CD4-positive, alpha-beta T cell treated with Interleukin-12 subunit alpha and Interleukin-12 subunit beta, for 1 hour (primary cell): ENCODE data around the gene TFAP2D.

ENCODE experiments used
- DNase-seq: peaks from one replicate; pipeline ENCODE4 v3.0.0-alpha.2; 2020

The TFAP2D gene

DNA sequence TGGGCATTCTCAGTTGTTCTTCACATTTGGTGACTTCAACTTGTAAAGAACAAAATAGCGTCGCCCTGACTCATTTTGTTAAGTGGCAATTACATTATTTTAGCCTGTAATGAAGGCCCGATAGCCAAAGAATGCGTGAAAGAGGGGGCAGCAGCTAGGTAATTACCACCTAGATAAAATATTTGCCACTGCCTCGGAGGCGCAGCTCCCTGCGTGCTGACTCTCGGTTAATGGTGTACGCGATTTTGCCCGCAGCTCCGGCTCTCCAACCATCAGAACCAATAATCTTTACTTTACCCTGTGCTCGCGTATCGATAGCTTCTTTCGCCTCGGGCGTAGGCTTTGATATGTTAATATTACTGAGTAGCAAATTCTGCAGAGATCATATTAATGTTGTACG lies 8.7 kb downstream of the TFAP2D start:
- DNase-seq = no peak

DNA sequence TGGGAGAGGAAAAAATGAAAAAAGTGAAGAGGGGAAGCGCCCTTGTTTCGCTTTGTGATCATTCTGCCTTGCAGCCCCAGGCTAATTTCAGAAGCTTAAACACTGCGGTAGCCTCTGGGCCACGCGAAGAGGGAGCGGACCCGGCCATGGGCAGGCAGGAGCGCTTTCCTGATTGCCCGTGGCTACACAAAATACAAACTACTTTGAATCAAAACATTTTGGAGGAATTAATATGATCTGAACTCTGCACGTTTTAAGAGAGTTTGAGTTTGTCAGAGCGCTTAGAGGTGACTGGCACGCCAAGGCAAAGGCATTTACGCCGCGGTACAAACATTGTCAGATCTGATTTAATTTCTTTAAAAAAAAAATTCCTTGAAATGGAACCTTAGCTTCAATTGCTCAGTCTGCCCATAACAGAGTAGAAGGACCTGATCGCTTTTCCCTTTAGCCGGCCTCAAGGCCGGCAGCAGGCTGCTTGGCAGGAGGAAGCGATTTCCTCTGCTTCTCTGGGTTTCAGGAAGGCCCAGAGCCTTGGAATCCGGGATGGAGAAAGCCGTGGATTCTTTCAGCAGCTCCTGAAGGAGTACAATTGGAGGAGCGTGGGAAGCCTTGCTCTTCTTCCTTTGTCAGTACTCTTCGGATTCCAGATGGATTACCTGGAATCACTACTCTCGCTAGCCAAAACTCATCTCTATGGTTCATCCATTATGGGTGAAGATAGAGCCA lies 9.7 kb downstream of the TFAP2D start:
- DNase-seq = no peak

DNA sequence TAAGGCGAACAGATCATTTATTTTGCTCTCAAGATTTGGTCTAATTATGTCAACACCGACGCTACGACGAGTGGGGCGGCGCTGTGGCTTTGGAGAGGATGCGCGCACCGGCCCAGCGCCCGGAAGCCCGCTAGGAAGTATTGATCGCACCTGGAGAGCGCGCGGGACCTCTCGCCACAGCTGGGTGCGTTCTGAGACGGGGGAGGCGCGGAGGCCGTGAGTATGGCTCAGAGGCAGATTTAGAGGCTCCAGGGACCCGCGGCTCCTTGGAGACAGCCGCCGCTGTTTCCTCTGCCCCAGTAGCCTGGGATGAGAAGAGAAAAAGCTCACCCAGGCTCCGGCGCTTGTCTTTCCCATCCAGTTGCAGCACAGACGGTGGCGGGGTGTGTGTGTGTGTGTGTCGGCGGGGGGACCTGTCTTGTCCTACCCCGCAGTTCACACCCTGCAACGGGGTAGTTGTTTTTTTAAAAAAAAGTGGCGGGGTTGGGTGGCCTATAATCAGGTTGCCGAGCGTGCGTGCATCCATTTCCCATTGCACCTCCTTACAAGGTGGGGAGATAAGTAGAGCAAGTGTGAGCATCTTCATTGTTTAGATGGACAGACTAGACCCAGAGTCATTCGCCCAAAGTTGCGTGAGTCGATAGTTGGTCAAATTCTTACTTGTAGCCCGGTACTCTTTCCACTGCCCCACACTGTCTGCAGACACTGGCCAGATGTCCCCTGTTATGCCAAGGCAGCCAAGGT lies 11.2 kb downstream of the TFAP2D start:
- DNase-seq = no peak

DNA sequence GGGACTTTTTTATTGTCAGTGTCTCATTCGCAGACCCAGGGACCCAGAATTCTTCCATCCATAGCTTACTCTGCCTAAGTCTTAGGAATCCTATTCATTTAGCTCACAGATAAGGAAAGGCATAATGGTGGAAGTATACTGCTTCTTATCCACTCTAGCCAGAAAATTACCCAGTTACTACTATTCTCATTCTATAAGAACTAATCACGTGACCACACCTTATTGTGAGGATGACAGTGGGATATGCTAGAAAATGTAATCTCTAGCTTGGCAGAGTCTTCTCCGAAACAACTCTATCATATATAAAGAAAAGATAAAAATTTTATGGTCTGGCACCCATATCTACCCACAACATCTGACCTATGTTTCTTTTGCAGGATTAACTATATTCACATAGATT lies 21.2 kb downstream of the TFAP2D start:
- DNase-seq = no peak

DNA sequence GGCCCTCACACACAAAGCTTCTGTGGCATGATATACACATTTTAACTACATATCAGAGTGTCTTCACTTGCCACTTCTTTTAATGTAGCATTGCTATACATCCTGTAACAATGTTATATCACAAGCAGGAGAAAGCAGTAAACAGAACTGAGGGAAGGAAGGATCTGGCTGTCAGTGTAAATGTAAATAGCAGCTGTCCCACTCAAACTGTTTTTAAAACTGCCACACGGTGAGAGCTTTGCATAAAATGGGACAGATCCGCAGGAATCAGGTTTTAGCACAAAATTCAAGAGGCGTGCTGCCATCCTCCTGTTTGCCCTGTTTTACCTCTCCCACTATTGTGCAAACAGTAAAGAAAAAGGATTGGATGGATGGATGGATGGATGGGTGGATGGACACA lies 28.8 kb downstream of the TFAP2D start:
- no peak for DNase-seq

DNA sequence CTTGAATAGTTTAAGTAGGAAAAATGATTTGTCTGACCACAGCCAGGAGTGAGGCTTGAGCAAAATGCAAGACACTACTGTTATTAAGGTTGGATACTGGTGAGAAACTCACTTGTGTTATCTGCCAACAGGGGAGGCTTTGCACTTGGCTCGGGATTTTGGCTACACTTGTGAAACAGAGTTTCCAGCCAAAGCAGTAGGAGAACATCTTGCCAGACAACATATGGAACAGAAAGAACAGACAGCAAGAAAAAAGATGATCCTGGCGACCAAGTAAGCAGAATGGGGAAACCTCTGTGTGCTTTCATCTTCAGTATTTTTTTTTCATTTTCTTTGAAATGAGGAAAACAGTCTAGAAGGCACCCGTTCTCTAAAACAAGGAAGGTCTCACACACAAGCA lies 31.6 kb downstream of the TFAP2D start:
- DNase-seq = no peak

DNA sequence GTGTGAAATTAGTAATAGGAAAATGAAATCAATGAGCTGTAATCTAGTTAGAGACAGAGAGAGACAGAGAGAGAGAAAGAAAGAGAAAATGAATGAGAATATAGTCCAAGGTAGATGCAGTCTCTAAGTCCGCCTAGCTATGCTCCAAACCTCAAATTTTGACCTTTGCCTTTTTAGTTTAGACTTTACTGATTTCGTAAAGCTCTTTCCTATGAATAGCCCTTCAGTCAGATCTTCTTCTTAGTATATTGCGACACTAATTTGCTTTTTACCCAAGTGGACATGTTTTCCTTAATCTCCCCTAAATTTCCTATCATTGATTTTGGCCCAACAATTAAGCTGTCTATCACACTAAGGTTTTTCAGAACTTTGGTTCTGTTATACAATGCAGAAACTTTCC lies 49.5 kb downstream of the TFAP2D start:
- DNase-seq = no peak

DNA sequence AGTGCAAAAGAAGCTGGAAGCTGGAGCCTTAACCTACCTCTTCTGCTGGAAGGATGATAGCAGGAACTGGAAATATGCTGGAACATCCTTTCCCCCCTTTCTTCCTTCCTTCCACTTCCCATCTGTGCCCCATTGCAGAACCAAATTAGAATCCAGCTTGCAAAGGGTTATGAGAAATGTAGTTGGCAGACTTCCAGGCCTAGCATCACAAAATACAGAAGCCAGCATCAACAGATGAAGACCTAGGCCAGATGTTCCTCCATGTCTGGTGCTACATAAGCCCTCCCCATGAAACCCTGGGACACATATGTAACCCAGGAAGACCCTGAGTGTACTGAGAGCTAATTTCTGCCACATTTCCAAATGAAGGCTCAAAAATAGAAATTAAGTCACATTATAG lies 65.4 kb downstream of the TFAP2D start:
- DNase-seq = no peak

DNA sequence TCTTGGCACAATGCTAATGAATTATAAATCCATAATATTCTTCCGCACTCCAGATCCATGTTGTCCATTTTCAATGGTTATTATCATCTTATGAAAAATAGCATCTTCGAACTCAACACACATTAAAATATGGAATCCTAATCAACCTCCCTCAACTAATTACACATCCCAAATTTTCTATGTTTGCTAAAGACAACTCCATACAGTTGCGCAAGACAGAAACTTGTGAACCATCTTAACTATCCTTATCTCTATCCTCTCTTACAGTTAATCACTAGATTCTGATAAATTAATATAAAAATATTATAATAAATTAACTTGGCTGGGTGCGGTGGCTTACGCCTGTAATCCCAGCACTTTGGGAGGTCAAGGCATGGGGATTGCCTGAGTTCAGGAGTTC lies 67.1 kb downstream of the TFAP2D start:
- no peak for DNase-seq

DNA sequence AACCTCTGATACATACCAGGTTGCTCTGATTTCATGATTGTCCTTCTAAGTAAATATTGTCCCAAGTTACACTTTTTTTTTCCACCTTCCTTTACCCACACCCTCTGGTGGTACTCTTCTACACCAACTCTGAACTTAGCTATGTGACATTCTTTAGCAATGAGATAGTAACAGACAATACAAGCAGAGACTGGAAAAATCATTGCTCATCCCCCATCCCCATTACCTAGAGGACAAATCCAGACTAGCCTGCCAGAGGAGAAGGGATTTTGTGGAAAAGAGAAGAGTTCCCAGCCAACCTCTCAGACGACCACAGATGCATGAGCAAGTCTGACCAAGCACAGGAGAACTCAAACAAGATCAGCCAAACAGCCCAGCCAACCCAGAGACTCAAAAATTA lies 72.6 kb downstream of the TFAP2D start:
- DNase-seq = no peak

DNA sequence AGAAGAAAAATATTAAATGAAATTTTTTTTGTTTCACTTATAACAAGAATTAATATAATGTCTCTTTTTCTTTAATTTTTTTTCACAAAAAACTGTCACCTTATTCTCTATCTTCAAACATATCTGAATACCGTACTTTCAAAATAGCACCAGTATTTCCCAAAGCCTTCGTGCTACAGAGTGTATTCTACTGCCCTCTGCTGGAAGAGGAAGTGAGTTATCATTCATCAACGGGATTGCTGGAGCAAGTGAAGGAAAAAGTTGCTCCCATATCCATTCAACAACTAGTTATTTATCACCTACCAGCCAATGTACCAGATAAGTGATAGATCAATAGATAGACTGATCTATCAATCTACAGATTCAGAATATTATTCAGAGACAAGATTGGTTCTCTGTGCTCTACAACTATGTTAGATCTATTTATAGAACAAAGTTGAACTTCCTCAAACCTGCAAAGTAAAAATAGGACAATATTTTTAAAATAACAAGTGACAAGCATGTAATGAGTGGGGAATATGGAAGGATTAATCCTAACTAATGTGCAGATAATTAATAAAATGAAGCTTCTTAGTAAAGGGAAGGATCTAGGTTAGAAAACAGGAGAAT lies 78.7 kb downstream of the TFAP2D start:
- DNase-seq = peak; percentile 3

DNA sequence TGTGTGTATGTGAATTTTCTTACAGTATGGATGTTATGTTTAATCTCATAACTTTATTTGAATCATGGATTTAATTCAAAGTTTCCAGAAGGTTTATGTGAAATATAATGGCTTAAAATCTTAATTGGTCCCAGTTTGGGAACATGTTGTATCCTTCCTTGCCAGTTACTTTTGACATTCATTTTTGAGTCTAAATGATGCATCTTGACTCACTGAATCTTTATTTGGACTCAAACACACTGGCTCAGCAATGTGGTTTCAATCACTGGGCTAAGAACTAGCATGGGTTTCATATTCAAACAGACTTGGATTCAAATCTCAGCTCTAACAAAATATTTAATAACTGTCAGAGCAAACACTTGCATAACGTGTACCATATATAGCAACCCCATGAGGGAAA lies 79.4 kb downstream of the TFAP2D start:
- DNase-seq = no peak

DNA sequence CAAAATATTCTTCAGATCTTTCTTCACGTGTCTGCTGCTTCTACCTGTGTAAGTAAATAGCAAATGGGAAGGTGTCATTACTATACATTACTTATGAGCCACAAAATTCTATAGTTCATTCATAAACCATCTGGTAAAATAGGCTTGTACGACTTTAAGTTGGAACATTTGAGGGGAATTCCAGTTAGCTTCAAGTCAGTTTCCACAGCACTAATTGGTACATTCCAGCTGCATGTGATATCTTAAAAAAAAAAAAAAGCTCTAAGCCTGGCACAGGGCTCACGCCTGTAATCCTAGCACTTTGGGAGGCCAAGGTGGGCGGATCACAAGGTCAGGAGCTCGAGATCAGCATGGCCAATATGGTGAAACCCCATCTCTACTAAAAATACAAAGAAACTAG lies 82.2 kb downstream of the TFAP2D start:
- DNase-seq = no peak

DNA sequence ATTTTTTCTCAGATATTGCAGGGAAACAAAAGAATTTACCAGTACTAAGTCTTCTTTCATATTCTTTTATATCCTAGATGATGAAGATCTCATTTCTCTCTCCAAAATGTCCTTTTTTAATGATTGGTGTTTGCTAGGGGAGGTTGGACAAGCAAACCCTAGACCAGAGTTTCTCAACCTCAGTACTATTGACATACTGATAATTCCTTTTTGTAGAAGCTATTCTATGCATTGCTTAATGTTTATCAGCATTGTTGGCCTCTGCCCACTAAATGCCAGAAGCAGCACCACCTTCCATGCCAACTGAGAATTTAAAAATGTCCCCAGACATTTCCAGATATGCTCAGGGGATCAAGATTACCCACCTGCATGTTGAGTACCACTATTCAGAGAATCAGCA lies 91.0 kb downstream of the TFAP2D start:
- DNase-seq = no peak

DNA sequence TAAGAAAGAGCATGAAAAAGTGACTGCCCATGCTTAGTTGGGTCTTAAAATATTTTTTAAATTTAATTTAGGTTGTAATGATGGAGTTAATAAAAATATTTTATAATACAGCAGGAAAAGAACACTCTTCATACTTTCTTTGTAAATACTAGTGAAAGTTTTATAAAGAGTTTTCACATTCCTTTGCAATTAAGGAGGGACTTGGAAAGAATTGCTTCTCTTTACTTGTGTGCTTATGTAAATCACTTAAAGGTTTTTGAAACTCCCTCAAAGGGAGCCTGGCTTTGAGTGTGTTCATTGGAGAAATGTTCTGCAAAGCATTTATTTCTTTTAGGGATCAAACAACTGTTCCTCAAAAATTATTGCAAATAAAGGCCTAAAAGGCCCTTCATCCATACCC lies 93.7 kb downstream of the TFAP2D start:
- DNase-seq = no peak

DNA sequence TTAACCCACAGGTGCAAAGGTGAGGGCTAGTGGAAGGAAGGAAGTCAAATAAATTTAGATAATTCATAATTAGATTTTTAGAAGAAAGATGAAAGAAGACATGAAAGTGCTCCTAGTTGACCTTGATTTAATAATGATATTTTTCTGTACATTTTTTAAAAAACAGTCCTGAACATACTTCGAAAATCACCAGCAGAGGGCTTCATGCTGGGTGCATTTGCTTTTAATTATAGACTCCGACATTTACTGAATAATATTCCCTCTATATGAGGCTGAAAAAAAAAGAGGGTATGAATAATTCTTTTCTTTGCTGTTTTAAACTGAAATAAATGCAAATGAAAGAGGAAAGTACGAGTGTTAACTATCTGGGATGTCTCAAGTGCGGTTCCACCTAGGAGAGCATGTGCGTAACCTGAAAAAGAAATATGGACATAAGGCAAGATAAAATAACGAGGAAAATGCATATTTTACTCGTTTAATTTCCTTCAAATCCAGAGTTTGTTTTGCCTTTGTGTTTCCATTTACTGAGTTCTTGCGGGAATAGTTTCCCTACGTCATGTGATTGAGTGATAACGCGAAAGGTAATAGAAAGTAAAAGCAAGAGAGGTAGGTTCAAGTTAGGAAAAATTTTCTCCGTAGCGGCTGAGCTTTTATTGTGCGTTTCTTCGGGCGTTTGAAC lies 102.2 kb downstream of the TFAP2D start:
- DNase-seq = no peak

DNA sequence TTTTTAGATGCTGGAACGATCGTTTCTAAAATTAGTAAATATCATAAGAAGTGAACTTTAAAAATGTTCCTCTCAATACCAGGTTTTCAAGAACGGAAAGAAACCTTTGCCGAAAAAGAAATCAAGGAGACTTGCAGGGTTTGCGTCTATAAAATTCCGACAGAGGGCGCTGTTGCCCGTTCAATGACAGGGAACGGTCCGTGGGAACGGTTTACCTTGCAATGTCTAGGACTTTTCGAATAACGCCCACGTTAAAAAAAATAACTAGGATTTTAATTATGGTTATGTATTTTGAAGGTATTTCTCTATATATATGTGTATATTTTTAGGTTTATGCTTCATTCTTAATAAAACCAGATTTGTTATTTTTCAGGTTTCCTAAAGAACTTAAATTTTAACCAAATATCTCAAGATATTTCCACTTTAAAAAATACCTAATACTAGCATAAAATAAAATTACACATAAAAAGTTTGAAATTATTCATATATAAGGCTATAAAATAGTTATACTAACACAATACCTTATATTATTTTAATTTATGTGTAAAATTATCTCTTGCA lies 102.9 kb downstream of the TFAP2D start:
- DNase-seq = peak; percentile 52

DNA sequence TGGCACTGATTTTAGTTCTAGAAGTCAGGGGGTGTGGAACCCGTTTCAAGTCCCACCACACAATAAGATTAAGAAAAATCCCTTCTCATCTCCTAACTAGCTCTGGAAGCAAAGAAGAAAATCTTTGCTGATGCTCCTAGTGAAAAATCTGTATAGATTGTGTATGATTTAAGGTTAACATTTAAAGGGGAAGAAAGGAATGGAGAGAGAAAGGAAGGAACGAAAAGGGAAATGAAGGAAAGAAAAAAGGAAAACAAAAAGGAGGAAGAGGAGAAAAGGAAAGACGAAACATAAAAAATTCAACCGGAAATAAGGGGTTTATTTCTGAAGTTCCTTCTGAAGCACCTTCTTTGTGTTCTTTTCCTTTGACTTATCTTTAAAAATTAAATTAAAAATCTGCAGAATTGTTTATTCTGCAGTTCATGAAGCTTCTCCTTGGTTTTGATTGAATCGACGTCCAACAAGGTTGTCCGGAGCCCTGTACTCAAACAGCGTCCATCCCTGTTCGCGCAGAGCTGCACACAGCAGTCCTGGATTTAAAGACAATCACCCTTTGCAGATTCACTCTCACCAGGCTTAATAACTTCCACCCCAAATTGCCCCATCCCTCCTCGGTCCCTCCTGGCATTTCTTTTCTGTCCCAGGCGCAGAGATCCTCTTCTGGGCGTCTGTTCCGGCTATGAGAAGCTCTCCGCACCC lies 103.8 kb downstream of the TFAP2D start:
- no peak for DNase-seq

DNA sequence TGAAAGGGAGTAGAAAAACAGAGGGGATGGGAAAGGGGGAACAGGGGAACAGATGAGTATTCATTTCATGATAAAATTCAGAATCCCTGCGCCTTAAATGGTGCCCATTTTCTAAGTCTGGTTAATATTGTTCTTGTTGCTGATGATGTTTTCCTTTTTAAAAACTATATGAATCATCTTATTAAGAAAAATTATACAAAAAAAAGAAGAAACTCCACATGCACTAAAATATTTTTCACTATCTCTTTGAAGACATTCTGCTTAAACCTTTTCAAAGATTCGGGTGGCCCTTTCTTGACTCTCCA lies 104.3 kb downstream of the TFAP2D start:
- DNase-seq = no peak

DNA sequence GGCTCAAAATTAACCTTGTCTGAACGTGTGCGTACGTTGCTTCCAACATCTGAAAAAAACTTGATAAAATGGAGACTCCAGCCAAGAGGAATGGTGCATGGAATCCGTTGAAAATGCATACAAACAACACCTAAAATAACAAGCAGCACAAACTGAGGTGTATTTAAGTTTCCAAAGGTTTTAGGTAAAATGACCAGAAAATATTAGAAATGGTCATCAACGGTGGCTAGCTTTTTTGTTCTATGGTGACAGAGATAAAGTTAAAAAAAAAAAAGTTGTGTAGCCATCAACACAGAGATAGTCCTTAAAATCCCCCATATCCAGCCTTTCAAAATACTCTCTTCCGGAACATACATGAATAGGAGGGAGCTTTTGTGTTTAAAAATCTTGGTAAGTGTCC lies 104.7 kb downstream of the TFAP2D start:
- no peak for DNase-seq

DNA sequence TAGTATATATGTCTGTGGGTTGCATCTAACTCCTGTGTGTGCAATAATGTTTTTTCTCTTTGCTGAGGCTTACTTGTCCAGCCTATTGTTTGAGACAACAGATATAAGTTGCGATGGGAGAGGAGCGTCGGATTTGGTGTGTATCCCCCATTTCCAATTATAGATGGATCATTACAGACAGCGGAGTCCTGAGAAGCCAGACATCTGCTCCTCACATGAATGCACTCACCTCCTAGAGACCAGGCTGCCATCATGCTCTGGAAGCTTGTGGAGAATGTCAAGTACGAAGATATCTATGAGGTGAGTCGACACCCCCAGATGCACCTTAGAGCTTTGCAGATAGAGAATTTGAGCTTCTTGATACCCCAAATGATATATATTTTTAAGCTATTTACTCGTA lies 105.3 kb downstream of the TFAP2D start, which contains the start of gene TFAP2B:
TSS of gene TFAP2B (plus strand) at position 199 of the 400 bp plus-strand sequence. CDS start at position 220, 21 bp downstream.
- no peak for DNase-seq

DNA sequence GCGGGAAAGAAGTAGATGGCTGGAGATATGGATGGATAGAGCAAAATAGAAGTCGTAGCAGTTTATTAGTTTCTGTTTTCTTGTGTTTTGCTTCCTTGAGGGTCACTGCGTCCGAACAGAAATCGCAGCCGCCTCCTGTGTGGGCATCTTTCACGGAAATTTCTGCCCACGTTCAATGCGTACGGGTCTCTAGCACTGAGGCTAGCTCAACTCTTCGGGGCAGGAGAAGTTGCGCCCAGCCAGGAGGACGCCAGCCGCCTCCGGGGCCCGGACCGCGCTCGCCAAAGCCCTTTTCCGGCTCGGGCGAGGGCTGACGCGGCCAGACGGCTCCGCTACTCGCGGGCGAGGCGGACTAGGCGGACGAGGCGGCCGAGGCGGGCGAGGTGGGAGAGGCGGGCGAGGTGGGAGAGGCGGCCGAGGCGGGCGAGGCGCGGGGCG lies 106.2 kb downstream of the TFAP2D start:
- DNase-seq = no peak
